ENCODE results near the gene MPI.

GRCh38 chr15:74896316-74896715 is 6.5 kb downstream of the MPI start:
- TF ChIP-seq, protein P1, sequence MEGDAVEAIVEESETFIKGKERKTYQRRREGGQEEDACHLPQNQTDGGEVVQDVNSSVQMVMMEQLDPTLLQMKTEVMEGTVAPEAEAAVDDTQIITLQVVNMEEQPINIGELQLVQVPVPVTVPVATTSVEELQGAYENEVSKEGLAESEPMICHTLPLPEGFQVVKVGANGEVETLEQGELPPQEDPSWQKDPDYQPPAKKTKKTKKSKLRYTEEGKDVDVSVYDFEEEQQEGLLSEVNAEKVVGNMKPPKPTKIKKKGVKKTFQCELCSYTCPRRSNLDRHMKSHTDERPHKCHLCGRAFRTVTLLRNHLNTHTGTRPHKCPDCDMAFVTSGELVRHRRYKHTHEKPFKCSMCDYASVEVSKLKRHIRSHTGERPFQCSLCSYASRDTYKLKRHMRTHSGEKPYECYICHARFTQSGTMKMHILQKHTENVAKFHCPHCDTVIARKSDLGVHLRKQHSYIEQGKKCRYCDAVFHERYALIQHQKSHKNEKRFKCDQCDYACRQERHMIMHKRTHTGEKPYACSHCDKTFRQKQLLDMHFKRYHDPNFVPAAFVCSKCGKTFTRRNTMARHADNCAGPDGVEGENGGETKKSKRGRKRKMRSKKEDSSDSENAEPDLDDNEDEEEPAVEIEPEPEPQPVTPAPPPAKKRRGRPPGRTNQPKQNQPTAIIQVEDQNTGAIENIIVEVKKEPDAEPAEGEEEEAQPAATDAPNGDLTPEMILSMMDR (IDR thresholded peaks at IDR 0.05; ENCODE audit: insufficient read depth, low read depth, low read length): no peak
- no peak for TF ChIP-seq EZH2 (IDR thresholded peaks at IDR 0.05; ENCODE audit: insufficient read depth, low read length)

All from astrocyte (in vitro differentiated cells and primary cell).